Spleen (tissue), 7 donors: ENCODE measurements around the gene ITGB6.

Experiments used
- CTCF ChIP-seq, 11 experiments: fragments of 200-600 bp in 7 of 11; fragments of 450-650 bp in 4 of 11; sonication (generic) in 4 of 11; IDR thresholded peaks in 8 of 11; conservative IDR thresholded peaks in 3 of 11; 1 replicate in 7 of 11; 2 replicates in 4 of 11; pipeline versions ENCODE4 v1.4.0 to v1.8.0; 2016 to 2021; ENCODE audit warnings: antibody characterized with exemption in 11 of 11, inconsistent platforms in 4 of 11, mild to moderate bottlenecking in 1 of 11
- POLR2A ChIP-seq, 3 donors: fragments of 450-650 bp; IDR thresholded peaks; one replicate each; pipeline ENCODE4 v1.5.1; 2017; ENCODE audit warnings: antibody characterized with exemption in 3 of 3, mild to moderate bottlenecking in 1 of 3
- donor health status: DM: no; HTN: no; CAD: no; lungs with moderate emphysema.
- donor health status: DM: no; HTN: no; CAD: no.
- donor health status: DM: no; HTN: no; CAD: no.

DNA sequence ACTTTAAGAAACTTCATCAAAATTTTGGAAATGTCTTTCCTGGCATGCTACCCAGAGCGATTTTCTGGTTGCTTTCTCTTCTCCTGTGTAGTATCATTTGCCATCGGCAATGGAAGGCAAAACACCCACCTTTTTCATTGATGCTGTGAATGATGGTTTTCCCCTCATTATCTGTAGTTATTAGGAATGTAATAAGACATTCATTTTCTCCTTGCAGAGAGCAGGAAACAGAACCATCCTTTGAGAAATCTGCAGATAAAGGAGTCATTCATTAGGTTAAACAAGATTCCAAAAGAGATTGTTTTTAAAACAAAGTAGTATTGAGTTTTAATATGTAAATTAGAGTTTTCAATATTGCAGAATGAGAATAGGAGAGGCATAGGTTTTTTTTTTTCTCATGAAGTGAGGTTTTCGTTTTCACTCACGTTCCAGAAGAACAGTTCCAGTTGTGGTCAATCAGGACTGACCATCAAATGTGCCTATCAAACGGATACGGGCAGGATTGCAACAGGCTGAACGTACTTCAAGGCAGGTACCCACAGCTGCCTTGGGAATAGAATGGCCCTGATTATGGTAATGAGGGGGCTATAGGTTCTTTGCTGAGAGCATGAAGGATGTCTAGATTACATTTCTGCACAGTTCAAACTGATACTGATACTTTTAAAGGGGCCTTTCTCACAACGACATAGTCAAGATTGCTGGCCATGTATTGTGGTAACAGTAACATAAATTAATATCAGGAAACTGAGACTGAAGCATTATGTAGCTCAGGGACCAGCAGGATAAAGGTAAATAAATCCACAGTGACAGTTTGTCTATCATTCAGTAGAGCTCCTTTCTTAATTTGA lies 87.9 kb downstream of the ITGB6 start:
- no peak for TF ChIP-seq CTCF (IDR thresholded peaks at IDR 0.05 in 8 of 11, conservative IDR thresholded peaks at IDR 0.05 in 3 of 11)
- TF ChIP-seq POLR2A (IDR thresholded peaks at IDR 0.05) = no peak
